ENCODE results near the gene GRIP2.

The GRIP2 gene

DNA sequence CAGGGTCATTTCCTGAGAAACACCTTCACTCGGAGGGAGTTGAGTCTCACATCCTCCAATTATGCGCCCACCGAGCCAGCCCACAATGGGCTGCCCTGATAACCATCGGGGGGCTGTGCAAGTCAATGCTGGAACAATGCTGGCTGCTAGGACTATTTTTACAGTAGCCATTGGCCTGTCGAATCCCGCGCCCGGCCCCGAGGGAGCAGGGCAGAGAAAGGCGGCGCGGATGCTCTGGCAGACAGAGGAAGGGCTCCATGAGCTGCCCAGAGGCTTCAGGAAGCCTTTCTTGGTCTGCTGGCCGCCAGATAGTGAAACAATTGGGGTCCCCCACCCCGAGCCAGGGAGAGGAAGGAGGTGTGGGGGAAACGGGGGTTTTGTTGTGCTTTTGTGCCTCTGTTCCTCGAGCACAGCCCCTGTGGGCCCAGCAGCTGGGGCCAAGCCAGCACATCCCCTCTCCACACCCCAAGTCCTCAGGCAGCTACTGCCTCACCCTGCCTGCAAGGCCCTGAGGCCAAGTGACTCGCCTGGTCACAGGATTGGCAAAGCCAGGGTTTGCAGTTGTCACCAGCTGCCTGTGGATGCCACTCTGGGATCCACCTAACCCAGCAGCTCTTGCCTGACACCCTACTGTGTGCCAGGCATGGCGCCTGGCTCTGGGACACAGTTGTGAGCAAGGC lies 98.8 kb downstream of the GRIP2 start:
- H3K4me3 ChIP-seq (ENCODE audit: low read length), result no peak overlapping the region
- TF ChIP-seq, protein P1, sequence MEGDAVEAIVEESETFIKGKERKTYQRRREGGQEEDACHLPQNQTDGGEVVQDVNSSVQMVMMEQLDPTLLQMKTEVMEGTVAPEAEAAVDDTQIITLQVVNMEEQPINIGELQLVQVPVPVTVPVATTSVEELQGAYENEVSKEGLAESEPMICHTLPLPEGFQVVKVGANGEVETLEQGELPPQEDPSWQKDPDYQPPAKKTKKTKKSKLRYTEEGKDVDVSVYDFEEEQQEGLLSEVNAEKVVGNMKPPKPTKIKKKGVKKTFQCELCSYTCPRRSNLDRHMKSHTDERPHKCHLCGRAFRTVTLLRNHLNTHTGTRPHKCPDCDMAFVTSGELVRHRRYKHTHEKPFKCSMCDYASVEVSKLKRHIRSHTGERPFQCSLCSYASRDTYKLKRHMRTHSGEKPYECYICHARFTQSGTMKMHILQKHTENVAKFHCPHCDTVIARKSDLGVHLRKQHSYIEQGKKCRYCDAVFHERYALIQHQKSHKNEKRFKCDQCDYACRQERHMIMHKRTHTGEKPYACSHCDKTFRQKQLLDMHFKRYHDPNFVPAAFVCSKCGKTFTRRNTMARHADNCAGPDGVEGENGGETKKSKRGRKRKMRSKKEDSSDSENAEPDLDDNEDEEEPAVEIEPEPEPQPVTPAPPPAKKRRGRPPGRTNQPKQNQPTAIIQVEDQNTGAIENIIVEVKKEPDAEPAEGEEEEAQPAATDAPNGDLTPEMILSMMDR (conservative IDR thresholded peaks at IDR 0.05; ENCODE audit: low read length), result no peak
- DNase-seq (ENCODE audit: low read depth), result no peak

- DNase-seq (ENCODE audit: low read depth), result no peak
- TF ChIP-seq, protein P1 (conservative IDR thresholded peaks at IDR 0.05; ENCODE audit: low read length), result no peak
- H3K4me3 ChIP-seq (ENCODE audit: low read length), result no peak overlapping the region
These were observed 99.5 kb downstream of the GRIP2 start for GRCh38 chr3:14440531-14441239.

DNA sequence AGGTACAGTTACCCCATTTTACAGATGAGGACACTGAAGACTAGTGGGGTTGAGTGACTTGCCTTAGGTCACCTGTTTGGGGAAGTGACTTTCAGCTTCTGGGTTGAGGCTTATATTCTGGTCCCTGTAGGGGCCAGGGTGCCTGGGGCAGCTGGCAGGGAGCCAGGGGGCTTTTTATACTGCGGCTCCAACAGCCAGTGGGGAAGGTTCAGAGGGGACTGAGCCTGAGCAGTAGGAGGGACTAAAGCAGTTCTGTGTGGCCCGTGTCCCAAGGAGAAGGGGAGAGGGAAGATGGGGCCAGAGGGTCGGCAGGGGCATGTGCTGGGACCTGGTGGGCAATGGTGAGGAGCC lies 100.0 kb downstream of the GRIP2 start:
- DNase-seq (ENCODE audit: low read depth), result no peak
- no peak overlapping the region for H3K4me3 ChIP-seq (ENCODE audit: low read length)
- TF ChIP-seq, protein P1 (conservative IDR thresholded peaks at IDR 0.05; ENCODE audit: low read length), result no peak

DNA sequence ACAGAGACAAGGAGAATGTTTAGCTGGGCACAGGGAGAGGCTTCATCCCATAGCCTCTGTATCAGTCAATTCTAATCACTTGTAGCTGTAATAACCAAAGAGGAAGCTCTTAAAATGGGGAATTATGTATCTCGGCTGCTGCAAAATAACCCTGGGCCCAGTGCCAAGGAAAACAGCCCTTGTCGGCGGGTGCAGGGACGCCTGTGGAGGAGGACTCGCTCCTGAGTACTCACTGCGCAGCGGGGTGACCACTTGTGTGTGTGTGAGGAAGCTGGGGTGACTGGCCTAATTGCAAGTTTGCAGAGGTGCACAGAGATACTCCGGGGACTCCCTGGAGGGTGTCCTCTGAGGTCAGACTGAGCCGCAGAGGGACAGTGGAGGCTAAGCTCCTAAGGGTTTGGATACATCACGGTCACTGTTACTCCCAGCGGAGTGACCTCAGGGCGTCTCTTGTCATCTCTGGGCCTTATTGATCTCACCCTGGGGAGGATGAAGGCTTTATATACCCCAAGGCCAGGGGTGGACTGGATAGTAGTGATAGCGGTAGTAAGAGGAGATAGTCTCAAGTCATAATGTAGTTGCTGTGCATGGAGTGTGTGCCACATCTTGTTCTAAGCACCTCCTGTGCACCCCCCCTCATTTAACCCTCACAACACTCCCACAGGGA lies 100.5 kb downstream of the GRIP2 start:
- DNase-seq (ENCODE audit: low read depth), result no peak
- no peak overlapping the region for H3K4me3 ChIP-seq (ENCODE audit: low read length)
- TF ChIP-seq, protein P1 (conservative IDR thresholded peaks at IDR 0.05; ENCODE audit: low read length), result no peak

Measured in AG10803 (cell line).